ENCODE data around the gene ZDHHC15. TPM values are rescaled to one million over a fixed set of nuclear protein-coding genes. Genes with fewer than 3 reads are reported as not detected.

Gene ZDHHC15
- total and polyA plus RNA-seq, 2 of the 4 experiments (the other 2 are of a cell fraction) = not detected

DNA sequence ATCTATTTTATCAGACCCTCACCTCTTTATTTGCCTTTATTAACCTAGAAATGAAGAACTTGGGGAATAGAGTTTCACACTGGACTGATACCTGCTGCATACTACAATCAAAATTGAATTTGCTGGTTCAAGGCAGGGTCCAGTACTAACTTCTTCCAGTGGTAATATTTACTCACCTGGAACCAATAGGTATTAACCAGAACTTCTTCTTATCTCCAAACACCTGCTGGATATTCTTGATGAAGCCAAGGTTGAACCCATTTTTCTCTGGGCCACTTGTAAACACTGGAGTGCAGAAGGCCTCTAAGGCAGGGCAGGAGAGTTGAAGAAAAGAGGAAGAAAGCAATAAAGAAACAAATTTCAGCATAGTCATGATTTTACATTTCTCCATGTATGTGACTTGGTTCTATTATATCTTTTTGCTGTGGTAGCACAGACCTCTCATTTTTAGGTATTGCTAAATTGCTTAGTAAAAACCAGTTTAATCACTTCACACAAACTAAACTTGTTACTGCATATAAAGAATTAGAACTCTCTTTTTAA is 101.1 kb downstream of the ZDHHC15 start:
- Histone ChIP-seq H4K91ac (ENCODE audit: insufficient read depth, low read depth, low read length) (no peak overlapping the region), H3K56ac (ENCODE audit: extremely low read depth, insufficient read depth, low read length) (no peak overlapping the region), H4K8ac (ENCODE audit: low read depth in 2 of 2, low read length in 2 of 2) (no peak overlapping the region), H3K18ac (ENCODE audit: low read depth, low read length) (no peak overlapping the region), H3K4me1 (ENCODE audit: control insufficient read depth, insufficient read depth, low read length) (no peaks in the 10 kb centered on the region), H3K79me1 (ENCODE audit: low read depth in 1 of 2, low read length in 2 of 2) (no peaks in the 10 kb centered on the region), H3K4me3 (ENCODE audit: insufficient read depth, low read depth, low read length) (no peak overlapping the region), H3K23ac (ENCODE audit: low read depth, low read length) (no peak overlapping the region), H2AFZ (replicated peaks; ENCODE audit: low read length, poor library complexity) (no peak overlapping the region), H3K4ac (ENCODE audit: low read depth, low read length) (no peak overlapping the region), H2AK5ac (ENCODE audit: low read depth, low read length) (no peak overlapping the region), H2BK5ac (ENCODE audit: low read depth, low read length, poor library complexity, severe bottlenecking) (no peak overlapping the region), H3K9ac (ENCODE audit: low read depth, low read length) (no peak overlapping the region), H3K27ac (ENCODE audit: insufficient read depth, low read length) (no peak overlapping the region), H3K27me3 (ENCODE audit: control insufficient read depth, insufficient read depth, low read length) (no peaks in the 10 kb centered on the region), H3K36me3 (ENCODE audit: control insufficient read depth, insufficient read depth, low read length) (no peaks in the 10 kb centered on the region), H2BK120ac (ENCODE audit: low read depth, low read length) (no peak overlapping the region), H4K5ac (ENCODE audit: low read depth, low read length) (no peak overlapping the region), H3K9me3 (ENCODE audit: control insufficient read depth, insufficient read depth, low read length) (no peaks in the 10 kb centered on the region), H2AK9ac (replicated peaks; ENCODE audit: low read depth, low read length, poor library complexity) (no peak overlapping the region), H2BK20ac (ENCODE audit: low read depth, low read length) (no peak overlapping the region), H4K20me1 (ENCODE audit: insufficient read depth, low read length) (no peaks in the 10 kb centered on the region), H3K14ac (replicated peaks; ENCODE audit: low read depth, low read length) (no peak overlapping the region), H3K4me2 (ENCODE audit: low read depth, low read length) (no peak overlapping the region), H3K9me1 (ENCODE audit: insufficient read depth, low read length) (no peaks in the 10 kb centered on the region), H2BK15ac (ENCODE audit: low read depth, low read length) (no peak overlapping the region)
- in situ Hi-C loops (cut with MboI; ENCODE audit: low sequenced_read_pairs) (no loop called here), dilution Hi-C loops (cut with HindIII; ENCODE audit: low sequenced_read_pairs, unreplicated experiment) (no loop called here), intact Hi-C loops (cut with micrococcal nuclease) (loop anchor here (10.0 kb wide), 1 partner anchor 57 kb away; no protein-coding TSS in a partner anchor)
- ChIA-PET POLR2A (ENCODE audit: unreplicated experiment) (no interaction called here), CTCF (no interaction called here)
- no peak for ATAC-seq (ENCODE audit: low read depth)
- BruUV-seq (replicated peaks) = no TSS peak
- TF ChIP-seq RAD21 (IDR thresholded peaks at IDR 0.05; ENCODE audit: low read length) (no peak), CEBPB (IDR thresholded peaks at IDR 0.05; ENCODE audit: low read depth, low read length) (no peak), USF2 (IDR thresholded peaks at IDR 0.05; ENCODE audit: low read depth, low read length) (no peak), BHLHE40 (IDR thresholded peaks at IDR 0.05; ENCODE audit: low read depth, low read length) (no peak), RCOR1 (IDR thresholded peaks at IDR 0.05; ENCODE audit: insufficient replicate concordance, low read length) (no peak), CHD1 (IDR thresholded peaks at IDR 0.05; ENCODE audit: low read depth, low read length) (no peak), MAFK (IDR thresholded peaks at IDR 0.05; ENCODE audit: low read depth, low read length) (no peak), NFE2L2 (IDR thresholded peaks at IDR 0.05; ENCODE audit: low read depth, low read length) (no peak), POLR2A (IDR thresholded peaks at IDR 0.05; ENCODE audit: low read depth, low read length) (no peak), SMC3 (IDR thresholded peaks at IDR 0.05; ENCODE audit: low read depth, low read length) (no peak), FOS (IDR thresholded peaks at IDR 0.05; ENCODE audit: low read depth, low read length) (no peak), ELK1 (IDR thresholded peaks at IDR 0.05; ENCODE audit: borderline replicate concordance, low read depth, low read length) (no peak), RFX5 (IDR thresholded peaks at IDR 0.05; ENCODE audit: low read depth, low read length) (no peak), MXI1 (IDR thresholded peaks at IDR 0.05; ENCODE audit: borderline replicate concordance, low read depth, low read length) (no peak), MAZ (IDR thresholded peaks at IDR 0.05; ENCODE audit: borderline replicate concordance, low read depth, low read length) (no peak)
- TF ChIP-seq, protein P1, sequence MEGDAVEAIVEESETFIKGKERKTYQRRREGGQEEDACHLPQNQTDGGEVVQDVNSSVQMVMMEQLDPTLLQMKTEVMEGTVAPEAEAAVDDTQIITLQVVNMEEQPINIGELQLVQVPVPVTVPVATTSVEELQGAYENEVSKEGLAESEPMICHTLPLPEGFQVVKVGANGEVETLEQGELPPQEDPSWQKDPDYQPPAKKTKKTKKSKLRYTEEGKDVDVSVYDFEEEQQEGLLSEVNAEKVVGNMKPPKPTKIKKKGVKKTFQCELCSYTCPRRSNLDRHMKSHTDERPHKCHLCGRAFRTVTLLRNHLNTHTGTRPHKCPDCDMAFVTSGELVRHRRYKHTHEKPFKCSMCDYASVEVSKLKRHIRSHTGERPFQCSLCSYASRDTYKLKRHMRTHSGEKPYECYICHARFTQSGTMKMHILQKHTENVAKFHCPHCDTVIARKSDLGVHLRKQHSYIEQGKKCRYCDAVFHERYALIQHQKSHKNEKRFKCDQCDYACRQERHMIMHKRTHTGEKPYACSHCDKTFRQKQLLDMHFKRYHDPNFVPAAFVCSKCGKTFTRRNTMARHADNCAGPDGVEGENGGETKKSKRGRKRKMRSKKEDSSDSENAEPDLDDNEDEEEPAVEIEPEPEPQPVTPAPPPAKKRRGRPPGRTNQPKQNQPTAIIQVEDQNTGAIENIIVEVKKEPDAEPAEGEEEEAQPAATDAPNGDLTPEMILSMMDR (conservative IDR thresholded peaks at IDR 0.05; ENCODE audit: low read depth, low read length) = no peak
- no peak for DNase-seq
